ENCODE data around the gene ARID4B.

- TF ChIP-seq EP300 (IDR thresholded peaks at IDR 0.05) (no peak), POLR2A (IDR thresholded peaks at IDR 0.05) (no peak), CTCF (IDR thresholded peaks at IDR 0.05) (no peak)
These were observed 13.9 kb downstream of the ARID4B start for GRCh38 chr1:235313931-235314678.
